HepG2 (cell line): Measurements from ENCODE around the gene S100A10. TPM values are rescaled to one million over a fixed set of nuclear protein-coding genes. Genes with fewer than 3 reads are reported as not detected.

Experiments used
- ATAC-seq: fragments of 200-7000 bp; cut with Tn5 transposase; 3 replicates; pipeline ENCODE4 v1.9.1; 2020; ENCODE audit warnings: mild to moderate bottlenecking, moderate library complexity
- BruUV-seq: library from RNA; stranded (reverse); fragments of 400-500 nt; replicated peaks from 2 replicates; lab custom pipeline; 2021; lab: Mats Ljungman, UMichigan
- CTCF ChIA-PET: fragments of 300-600 bp; formaldehyde crosslinking; extraction: SDS; loops from one replicate; lab custom pipeline; 2021; ENCODE audit warnings: low total read pairs, inconsistent platforms, low intra/inter-chr PET ratio; lab: Yijun Ruan, JAX
- POLR2A ChIA-PET: fragments of 350-600 bp; sonication (Branson Sonifier 250); formaldehyde crosslinking; loops from one replicate; lab custom pipeline; 2020; ENCODE audit warnings: antibody characterized with exemption, inconsistent platforms; lab: Yijun Ruan, JAX
- DNase-seq: peaks from one replicate; pipeline ENCODE4 v3.0.0-alpha.2; 2015; ENCODE audit warnings: low spot score
- FAIRE-seq: peaks from 3 replicates; lab custom pipeline; 2011; peaks lifted over from hg19 to GRCh38; lab: Jason Lieb, UNC
- H2AFZ ChIP-seq: one replicate; pipeline ENCODE4 v1.6.1; 2011; ENCODE audit warnings: low read length, inconsistent platforms
- H3K27ac ChIP-seq: fragments of 300-600 bp; 3 replicates; pipeline ENCODE4 v1.8.0; 2011; ENCODE audit warnings: mixed run types, mild to moderate bottlenecking, mixed read lengths, low read length, inconsistent platforms; ENCODE audit not compliant: insufficient read depth; ENCODE audit errors: extremely low read length
- H3K27me3 ChIP-seq, 2 experiments: fragments of 200-600 bp in 1 of 2; 2 replicates in 1 of 2; 3 replicates in 1 of 2; pipeline versions ENCODE4 v1.6.0 to v1.8.0; 2011; ENCODE audit warnings: low read length in 2 of 2, mild to moderate bottlenecking in 2 of 2, moderate library complexity in 2 of 2, inconsistent platforms in 1 of 2; ENCODE audit not compliant: insufficient read depth in 2 of 2, control insufficient read depth in 1 of 2
- H3K36me3 ChIP-seq, 2 experiments: fragments of 200-600 bp in 1 of 2; replicated peaks in 1 of 2; 2 replicates in 1 of 2; 3 replicates in 1 of 2; pipeline versions ENCODE4 v1.5.1 to v1.8.0; 2011; ENCODE audit warnings: low read length in 2 of 2, inconsistent platforms in 1 of 2; ENCODE audit not compliant: insufficient read depth in 2 of 2, control insufficient read depth in 1 of 2
- H3K4me1 ChIP-seq: 2 replicates; pipeline ENCODE4 v1.5.1; 2012; ENCODE audit warnings: low read length, inconsistent platforms; ENCODE audit not compliant: insufficient read depth
- H3K4me2 ChIP-seq: 2 replicates; pipeline ENCODE4 v1.6.0; 2011; ENCODE audit warnings: low read depth, low read length, inconsistent platforms
- H3K4me3 ChIP-seq, 3 experiments: fragments of 200-600 bp in 1 of 3; sonication (generic), shearing (Covaris generic) in 1 of 3; replicated peaks in 1 of 3; 2 replicates each; pipeline ENCODE4 v1.5.1; 2011 to 2016; ENCODE audit warnings: low read length in 3 of 3, inconsistent platforms in 2 of 3, low read depth in 2 of 3, mild to moderate bottlenecking in 2 of 3, control low read depth in 1 of 3, mixed read lengths in 1 of 3; ENCODE audit not compliant: insufficient read depth in 1 of 3
- H3K79me2 ChIP-seq: one replicate; pipeline ENCODE4 v1.6.1; 2011; ENCODE audit warnings: low read length, inconsistent platforms; ENCODE audit not compliant: insufficient read depth
- H3K9ac ChIP-seq: 2 replicates; pipeline ENCODE4 v1.6.0; 2011; ENCODE audit warnings: mild to moderate bottlenecking, low read depth, low read length, inconsistent platforms; ENCODE audit not compliant: insufficient read depth
- H3K9me3 ChIP-seq: 2 replicates; pipeline ENCODE4 v1.5.1; 2012; ENCODE audit warnings: mild to moderate bottlenecking, low read length
- H4K20me1 ChIP-seq: 2 replicates; pipeline ENCODE4 v1.6.0; 2011; ENCODE audit warnings: inconsistent platforms, mild to moderate bottlenecking, low read length, moderate library complexity; ENCODE audit not compliant: insufficient read depth
- FOXK1 ChIP-seq: sonication (generic); formaldehyde crosslinking; IDR thresholded peaks from 2 replicates; pipeline ENCODE4 v1.4.0; 2020; ENCODE audit warnings: low read depth, missing genetic modification reagents, borderline replicate concordance
- HNRNPH1 ChIP-seq: fragments of 200-400 bp; formaldehyde crosslinking; optimal IDR thresholded peaks from 2 replicates; pipeline ENCODE3; 2017; ENCODE audit warnings: mild to moderate bottlenecking, low read depth, low read length
- MED13 ChIP-seq: sonication (generic); formaldehyde crosslinking; IDR thresholded peaks from 2 replicates; pipeline ENCODE4 v1.5.0; 2020; ENCODE audit warnings: missing genetic modification reagents
- NFIB ChIP-seq: sonication (generic); formaldehyde crosslinking; IDR thresholded peaks from 2 replicates; pipeline ENCODE4 v1.9.0; 2021; ENCODE audit warnings: missing genetic modification reagents, mild to moderate bottlenecking, borderline replicate concordance
- NR3C1 ChIP-seq: sonication (generic); formaldehyde crosslinking; IDR thresholded peaks from 2 replicates; pipeline ENCODE4 v1.4.0; 2020; ENCODE audit warnings: missing genetic modification reagents
- TBL1XR1 ChIP-seq: fragments of 150-350 bp; IDR thresholded peaks from 2 replicates; pipeline ENCODE4 v1.6.1; 2014; ENCODE audit warnings: borderline replicate concordance, low read length; ENCODE audit not compliant: partially characterized antibody
- ZNF101 ChIP-seq: sonication (generic); formaldehyde crosslinking; IDR thresholded peaks from 2 replicates; pipeline ENCODE4 v1.4.0; 2020; ENCODE audit warnings: mild to moderate bottlenecking, low read depth, missing genetic modification reagents, borderline replicate concordance
- ZNF510 ChIP-seq: sonication (generic); formaldehyde crosslinking; IDR thresholded peaks from 2 replicates; pipeline ENCODE4 v1.4.0; 2020; ENCODE audit warnings: low read depth, mild to moderate bottlenecking, missing genetic modification reagents
- ZNF512B ChIP-seq: sonication (generic); formaldehyde crosslinking; IDR thresholded peaks from 2 replicates; pipeline ENCODE4 v1.5.1; 2020; ENCODE audit warnings: missing genetic modification reagents, mild to moderate bottlenecking, borderline replicate concordance
- ZNF720 ChIP-seq: sonication (generic); formaldehyde crosslinking; IDR thresholded peaks from 2 replicates; pipeline ENCODE4 v1.4.0; 2020; ENCODE audit warnings: missing genetic modification reagents
- WGBS: methylation state at CpG from one replicate; pipeline ENCODE4 v1.1.6; 2017; ENCODE audit warnings: low lambda C conversion rate; 5-methylcytosine and 5-hydroxymethylcytosine counted together
- in situ Hi-C: cut with HindIII; loops from 2 replicates; pipeline ENCODE4 v1.10.0; 2017; ENCODE audit warnings: low pct_unique_long_range_greater_than_20kb; ENCODE audit not compliant: extremely low pct_ligation_motif_present
- intact Hi-C: fragments of 100-400 bp; cut with micrococcal nuclease; formaldehyde crosslinking; loops from one replicate; pipeline ENCODE4 v1.10.0; 2022; ENCODE audit not compliant: unreplicated experiment
- polyA plus RNA-seq, 8 experiments: library from polyadenylated mRNA; depleted of rRNA in 3 of 8; stranded (reverse) in 7 of 8; unstranded in 1 of 8; fragments of >200 nt; fragmentation: Illumina TruSeq in 4 of 8; extraction: Trizol in 4 of 8; gene quantifications; 2 replicates each; pipeline versions ENCODE4 v1.2.1 to v1.2.3, GENCODE V29; 2011 to 2016; ENCODE audit warnings: low read depth in 4 of 8, missing spikeins in 1 of 8, mixed read lengths in 1 of 8; ENCODE audit not compliant: insufficient read depth in 1 of 8
- total RNA-seq, 5 experiments: library from RNA; depleted of rRNA; stranded (reverse); fragments of >200 nt; fragmentation: Illumina TruSeq; extraction: Trizol; gene quantifications; 2 replicates each; pipeline ENCODE4 v1.2.3, GENCODE V29; 2016; ENCODE audit warnings: low read depth in 1 of 5
- TF ChIP-seq, protein P1 (sequence below): sonication (generic); formaldehyde crosslinking; IDR thresholded peaks from 2 replicates; pipeline ENCODE4 v1.9.0; 2021; ENCODE audit warnings: missing genetic modification reagents, mild to moderate bottlenecking, borderline replicate concordance

S100A10 gene
- total and polyA plus RNA-seq, 2 of the 13 experiments (the other 11 are each of a cell fraction or from before 2014, with no cell fraction given), result 16.8 to 28.7 TPM

DNA sequence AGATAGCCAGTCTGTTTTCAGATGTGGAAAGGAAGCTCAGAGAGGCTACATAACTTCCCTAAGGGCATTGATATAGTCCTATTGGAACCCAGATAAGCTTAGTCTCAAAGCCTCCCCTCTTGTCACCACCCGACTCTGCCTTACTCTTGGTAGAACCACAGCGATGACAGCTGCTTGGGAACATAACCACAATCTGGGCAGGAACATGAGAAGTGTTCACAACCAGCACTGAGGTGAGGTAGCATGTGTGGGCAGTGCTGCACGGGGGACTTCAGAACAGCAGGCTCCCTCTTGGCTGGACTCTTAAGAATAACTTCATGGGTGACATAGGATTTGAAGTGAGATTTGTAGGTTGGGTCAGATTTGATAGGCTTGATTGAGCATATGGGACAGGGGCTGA, 9.3 kb upstream of the S100A10 start:
- Histone ChIP-seq H3K9me3 (no peaks in the 10 kb centered on the region), H4K20me1 (no peaks in the 10 kb centered on the region), H2AFZ (no peak overlapping the region), H3K36me3 (no peaks in the 10 kb centered on the region), H3K79me2 (no peaks in the 10 kb centered on the region), H3K4me2 (no peak overlapping the region), H3K27me3 (peaks cover 0 to 5% of the 10 kb centered on the region in 2 experiments; a peak in 2 of 5 replicates), H3K4me3 (no peak overlapping the region), H3K9ac (no peak overlapping the region), H3K4me1 (peaks cover 11% of the 10 kb centered on the region), H3K27ac (no peak overlapping the region)
- TF ChIP-seq HNRNPH1 (no peak), ZNF510 (CRISPR knock-in tag) (no peak), NR3C1 (no peak), NFIB (CRISPR knock-in tag) (no peak), ZNF720 (CRISPR knock-in tag) (no peak), TBL1XR1 (no peak), ZNF101 (CRISPR knock-in tag) (no peak), MED13 (CRISPR knock-in tag) (no peak), ZNF512B (CRISPR knock-in tag) (no peak), FOXK1 (CRISPR knock-in tag) (no peak)
- TF ChIP-seq, protein P1, sequence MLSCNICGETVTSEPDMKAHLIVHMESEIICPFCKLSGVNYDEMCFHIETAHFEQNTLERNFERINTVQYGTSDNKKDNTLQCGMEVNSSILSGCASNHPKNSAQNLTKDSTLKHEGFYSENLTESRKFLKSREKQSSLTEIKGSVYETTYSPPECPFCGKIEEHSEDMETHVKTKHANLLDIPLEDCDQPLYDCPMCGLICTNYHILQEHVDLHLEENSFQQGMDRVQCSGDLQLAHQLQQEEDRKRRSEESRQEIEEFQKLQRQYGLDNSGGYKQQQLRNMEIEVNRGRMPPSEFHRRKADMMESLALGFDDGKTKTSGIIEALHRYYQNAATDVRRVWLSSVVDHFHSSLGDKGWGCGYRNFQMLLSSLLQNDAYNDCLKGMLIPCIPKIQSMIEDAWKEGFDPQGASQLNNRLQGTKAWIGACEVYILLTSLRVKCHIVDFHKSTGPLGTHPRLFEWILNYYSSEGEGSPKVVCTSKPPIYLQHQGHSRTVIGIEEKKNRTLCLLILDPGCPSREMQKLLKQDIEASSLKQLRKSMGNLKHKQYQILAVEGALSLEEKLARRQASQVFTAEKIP (CRISPR knock-in tag), result no peak
- no peak for DNase-seq
- ChIA-PET CTCF (interaction anchor here (1.8 to 6.2 kb wide), 3 partner anchors 34 to 114 kb away, joined by 3 to 48 read pairs (median 33); no protein-coding TSS in a partner anchor), POLR2A (interaction anchor here (2.2 kb wide), 1 partner anchor 94 kb away, joined by 8 read pairs; the partner anchor contains the start of gene THEM4)
- BruUV-seq, result no TSS peak
- WGBS, result 0% methylated on average over 3 of the region's 3 CpGs
- intact Hi-C loops (no loop called here), in situ Hi-C loops (no loop called here)
- no peak for ATAC-seq
- FAIRE-seq, result no peak
